A673 (cell line): Measurements from ENCODE around the gene IFITM2. TPM values are rescaled to one million over a fixed set of nuclear protein-coding genes. Genes with fewer than 3 reads are reported as not detected.

Source experiments
- BruUV-seq: library from RNA; stranded (reverse); fragments of 400-500 nt; replicated peaks from 2 replicates; lab custom pipeline; 2021; lab: Mats Ljungman, UMichigan
- CTCF ChIA-PET: fragments of 300-600 bp; sonication (Branson Sonifier 250); formaldehyde crosslinking; loops from one replicate; lab custom pipeline; 2022; ENCODE audit warnings: antibody characterized with exemption; lab: Charles Lee
- POLR2A ChIA-PET: fragments of 300-600 bp; sonication (Branson Sonifier 250); formaldehyde crosslinking; loops from one replicate; lab custom pipeline; 2022; ENCODE audit warnings: antibody characterized with exemption; ENCODE audit not compliant: low non-redundant PET; lab: Charles Lee
- DNase-seq: peaks from one replicate; pipeline ENCODE4 v3.0.0-alpha.2; 2015; ENCODE audit warnings: low spot score
- H3K27ac ChIP-seq: fragments of 200-600 bp; sonication (generic); 2 replicates; pipeline ENCODE4 v1.5.1; 2016; ENCODE audit warnings: mixed run types, low read depth, mild to moderate bottlenecking, mixed read lengths, antibody characterized with exemption, low read length; ENCODE audit not compliant: poor library complexity, severe bottlenecking
- H3K27me3 ChIP-seq: fragments of 200-600 bp; sonication (generic); replicated peaks from 2 replicates; pipeline ENCODE4 v1.6.1; 2017; ENCODE audit warnings: mixed run types, low read depth, mild to moderate bottlenecking, mixed read lengths, antibody characterized with exemption, low read length; ENCODE audit not compliant: insufficient read depth, poor library complexity
- H3K36me3 ChIP-seq: fragments of 200-600 bp; sonication (generic); 2 replicates; pipeline ENCODE4 v1.6.1; 2016; ENCODE audit warnings: mixed run types, mild to moderate bottlenecking, mixed read lengths, antibody characterized with exemption, low read length; ENCODE audit not compliant: insufficient read depth, poor library complexity, severe bottlenecking
- H3K4me1 ChIP-seq: fragments of 200-600 bp; sonication (generic); 2 replicates; pipeline ENCODE4 v1.6.1; 2017; ENCODE audit warnings: mixed run types, mild to moderate bottlenecking, mixed read lengths, antibody characterized with exemption, low read length; ENCODE audit not compliant: insufficient read depth, poor library complexity, severe bottlenecking
- H3K4me3 ChIP-seq: fragments of 200-600 bp; sonication (generic); 2 replicates; pipeline ENCODE4 v1.5.1; 2016; ENCODE audit warnings: low read depth, mixed run types, mild to moderate bottlenecking, mixed read lengths, low read length; ENCODE audit not compliant: poor library complexity, severe bottlenecking
- H3K9me3 ChIP-seq: fragments of 200-600 bp; sonication (generic); 2 replicates; pipeline ENCODE4 v1.6.1; 2016; ENCODE audit warnings: mixed run types, low read depth, mild to moderate bottlenecking, mixed read lengths, antibody characterized with exemption, low read length; ENCODE audit not compliant: poor library complexity, severe bottlenecking
- CTCF ChIP-seq: fragments of 300-800, 200-600 bp; sonication (generic); conservative IDR thresholded peaks from 2 replicates; pipeline ENCODE4 v1.5.1; 2017; ENCODE audit warnings: low read depth, mild to moderate bottlenecking, antibody characterized with exemption, low read length, moderate library complexity, mixed read lengths
- EZH2 ChIP-seq: fragments of 200-600 bp; sonication (generic); IDR thresholded peaks from 2 replicates; pipeline ENCODE4 v1.6.1; 2017; ENCODE audit warnings: borderline replicate concordance, low read depth, mild to moderate bottlenecking, mixed read lengths, antibody characterized with exemption, low read length; ENCODE audit not compliant: poor library complexity, severe bottlenecking
- intact Hi-C: fragments of 100-400 bp; cut with micrococcal nuclease; formaldehyde crosslinking; loops from one replicate; pipeline ENCODE4 v1.10.0; 2022; ENCODE audit not compliant: unreplicated experiment
- total RNA-seq: library from RNA; stranded (reverse); gene quantifications from 2 replicates; pipeline ENCODE4 v1.2.3, GENCODE V29; 2021

The IFITM2 gene
- total RNA-seq, 1 experiment from 2014 or later, result 25.5 TPM

GRCh38 chr11:269146-269890 is 38.3 kb upstream of the IFITM2 start:
- ChIA-PET POLR2A (no interaction called here), CTCF (no interaction called here)
- Histone ChIP-seq H3K9me3 (no peaks in the 10 kb centered on the region), H3K27me3 (no peaks in the 10 kb centered on the region), H3K4me1 (no peaks in the 10 kb centered on the region), H3K27ac (no peak overlapping the region), H3K36me3 (no peaks in the 10 kb centered on the region), H3K4me3 (peak overlapping the region; percentile 36)
- TF ChIP-seq EZH2 (no peak), CTCF (no peak)
- no TSS peak for BruUV-seq
- DNase-seq, result no peak
- intact Hi-C loops, result no loop called here

GRCh38 chr11:270451-271318 is 36.9 kb upstream of the IFITM2 start:
- ChIA-PET POLR2A (no interaction called here), CTCF (no interaction called here)
- intact Hi-C loops, result no loop called here
- DNase-seq, result no peak
- no peaks in the 10 kb centered on the region for H3K27me3 ChIP-seq
- H3K4me3 ChIP-seq, result no peak overlapping the region
- no TSS peak for BruUV-seq
- no peaks in the 10 kb centered on the region for H3K4me1 ChIP-seq
- no peaks in the 10 kb centered on the region for H3K9me3 ChIP-seq
- no peak overlapping the region for H3K27ac ChIP-seq
- H3K36me3 ChIP-seq, result no peaks in the 10 kb centered on the region
- TF ChIP-seq EZH2, result no peak
- no peak for TF ChIP-seq CTCF

- TF ChIP-seq CTCF (no peak), EZH2 (no peak)
- Histone ChIP-seq H3K4me1 (no peaks in the 10 kb centered on the region), H3K27ac (no peak overlapping the region), H3K36me3 (no peaks in the 10 kb centered on the region), H3K4me3 (no peak overlapping the region), H3K27me3 (no peaks in the 10 kb centered on the region), H3K9me3 (no peaks in the 10 kb centered on the region)
- POLR2A ChIA-PET, result no interaction called here
- no TSS peak for BruUV-seq
- DNase-seq, result no peak
- intact Hi-C loops, result no loop called here
- CTCF ChIA-PET, result no interaction called here
Observed at GRCh38 chr11:271319-271715, 36.3 kb upstream of the IFITM2 start.
